CD14-positive monocyte (primary cell): ENCODE measurements around the gene DYDC2. TPM values are rescaled to one million over a fixed set of nuclear protein-coding genes. Genes with fewer than 3 reads are reported as not detected.

Experiments
- DNase-seq, 3 donors: peaks; one replicate each; pipeline ENCODE4 v3.0.0-alpha.2; 2011 to 2022
- H2AFZ ChIP-seq: 2 replicates; pipeline ENCODE4 v1.6.0; 2012; ENCODE audit warnings: mild to moderate bottlenecking, low read depth, low read length, inconsistent platforms; ENCODE audit not compliant: insufficient read depth, poor library complexity, severe bottlenecking
- H3K27ac ChIP-seq, 2 donors: 1 replicate in 1 of 2; 2 replicates in 1 of 2; pipeline ENCODE4 v1.5.1; 2012 to 2013; ENCODE audit warnings: low read length in 2 of 2, control low read depth in 1 of 2, inconsistent platforms in 1 of 2, low read depth in 1 of 2, mild to moderate bottlenecking in 1 of 2
- H3K27me3 ChIP-seq, 2 donors: one replicate each; pipeline versions ENCODE4 v1.6.0 to v1.6.1; 2011 to 2013; ENCODE audit warnings: low read length in 2 of 2; ENCODE audit not compliant: control insufficient read depth in 2 of 2, insufficient read depth in 2 of 2
- H3K36me3 ChIP-seq, 2 donors: replicated peaks in 1 of 2; 1 replicate in 1 of 2; 2 replicates in 1 of 2; pipeline versions ENCODE4 v1.5.1 to v1.6.1; 2012 to 2013; ENCODE audit warnings: low read length in 2 of 2, control low read depth in 1 of 2, inconsistent platforms in 1 of 2, mild to moderate bottlenecking in 1 of 2; ENCODE audit not compliant: insufficient read depth in 2 of 2, control insufficient read depth in 1 of 2
- H3K4me1 ChIP-seq, 2 donors: 1 replicate in 1 of 2; 2 replicates in 1 of 2; pipeline versions ENCODE4 v1.5.1 to v1.6.1; 2012 to 2013; ENCODE audit warnings: low read length in 2 of 2, control low read depth in 1 of 2, inconsistent platforms in 1 of 2, mild to moderate bottlenecking in 1 of 2, moderate library complexity in 1 of 2; ENCODE audit not compliant: insufficient read depth in 2 of 2, control insufficient read depth in 1 of 2
- H3K4me2 ChIP-seq: replicated peaks from 2 replicates; pipeline ENCODE3; 2012; ENCODE audit warnings: low read length, moderate library complexity, mild to moderate bottlenecking; ENCODE audit not compliant: poor library complexity, severe bottlenecking; ENCODE audit errors: extremely low read depth
- H3K4me3 ChIP-seq, 3 experiments: fragments of 200-600 bp in 1 of 3; sonication (generic) in 1 of 3; replicated peaks in 1 of 3; 1 replicate in 2 of 3; 2 replicates in 1 of 3; pipeline ENCODE4 v1.5.1; 2011 to 2013; ENCODE audit warnings: low read length in 3 of 3, mild to moderate bottlenecking in 3 of 3, control low read depth in 2 of 3, low read depth in 2 of 3, inconsistent platforms in 1 of 3, moderate library complexity in 1 of 3
- H3K79me2 ChIP-seq: 2 replicates; pipeline ENCODE4 v1.6.0; 2012; ENCODE audit warnings: mild to moderate bottlenecking, control low read depth, inconsistent platforms, low read length, moderate library complexity; ENCODE audit not compliant: insufficient read depth
- H3K9ac ChIP-seq: 2 replicates; pipeline ENCODE4 v1.6.0; 2017; ENCODE audit warnings: low read length, mild to moderate bottlenecking; ENCODE audit not compliant: insufficient read depth, poor library complexity, severe bottlenecking
- H3K9me3 ChIP-seq, 2 donors: replicated peaks in 1 of 2; 1 replicate in 1 of 2; 2 replicates in 1 of 2; pipeline versions ENCODE4 v1.5.1 to v1.6.1; 2012 to 2013; ENCODE audit warnings: low read length in 2 of 2, control low read depth in 1 of 2; ENCODE audit not compliant: control insufficient read depth in 1 of 2, insufficient read depth in 1 of 2
- H4K20me1 ChIP-seq: 2 replicates; pipeline ENCODE4 v1.6.0; 2012; ENCODE audit warnings: mild to moderate bottlenecking, low read length, control low read depth, moderate library complexity; ENCODE audit not compliant: insufficient read depth
- H3K27ac Mint-ChIP-seq, 7 donors: one replicate each; pipeline ENCODE4 v1.8.0; 2020; ENCODE audit warnings: mild to moderate bottlenecking in 7 of 7, mixed read lengths in 7 of 7, moderate library complexity in 6 of 7, inconsistent platforms in 2 of 7
- H3K27me3 Mint-ChIP-seq, 3 donors: one replicate each; pipeline ENCODE4 v1.8.0; 2021 to 2022; ENCODE audit warnings: low read depth in 3 of 3, mild to moderate bottlenecking in 3 of 3, mixed read lengths in 3 of 3, moderate library complexity in 3 of 3, inconsistent platforms in 1 of 3
- H3K36me3 Mint-ChIP-seq, 2 donors: one replicate each; pipeline ENCODE4 v1.8.0; 2020; ENCODE audit warnings: mixed read lengths in 2 of 2, inconsistent platforms in 1 of 2, mild to moderate bottlenecking in 1 of 2
- H3K4me1 Mint-ChIP-seq: one replicate; pipeline ENCODE4 v1.8.0; 2020; ENCODE audit warnings: mild to moderate bottlenecking, mixed read lengths
- H3K4me3 Mint-ChIP-seq, 2 donors: one replicate each; pipeline ENCODE4 v1.8.0; 2020; ENCODE audit warnings: mild to moderate bottlenecking in 2 of 2, mixed read lengths in 2 of 2, moderate library complexity in 1 of 2
- H3K9me3 Mint-ChIP-seq, 7 donors: one replicate each; pipeline ENCODE4 v1.8.0; 2020 to 2022; ENCODE audit warnings: mixed read lengths in 7 of 7, mild to moderate bottlenecking in 6 of 7, moderate library complexity in 6 of 7, inconsistent platforms in 2 of 7
- WGBS: methylation state at CpG from one replicate; pipeline ENCODE4 v1.1.5; 2013; ENCODE audit warnings: missing lambda C conversion rate; ENCODE audit not compliant: insufficient coverage; 5-methylcytosine and 5-hydroxymethylcytosine counted together
- intact Hi-C, 2 donors: fragments of 100-400 bp; cut with micrococcal nuclease; formaldehyde crosslinking; loops; one replicate each; pipeline versions ENCODE4 v1.15.0 to v1.15.1; 2023
- polyA plus RNA-seq, 3 donors: library from polyadenylated mRNA; depleted of rRNA in 1 of 3; unstranded in 2 of 3; stranded (reverse) in 1 of 3; fragments of 300-500 nt in 2 of 3; fragments of >200 nt in 1 of 3; fragmentation: Illumina TruSeq in 2 of 3; gene quantifications; 1 replicate in 2 of 3; 2 replicates in 1 of 3; pipeline ENCODE4 v1.2.3, GENCODE V29; 2012 to 2021
- TF ChIP-seq, protein P1 (sequence below): fragments of 200-600 bp; IDR thresholded peaks from one replicate; pipeline ENCODE4 v1.8.0; 2022; ENCODE audit warnings: antibody characterized with exemption, mild to moderate bottlenecking

Gene DYDC2
- polyA plus RNA-seq, 3 donors: not detected

DNA sequence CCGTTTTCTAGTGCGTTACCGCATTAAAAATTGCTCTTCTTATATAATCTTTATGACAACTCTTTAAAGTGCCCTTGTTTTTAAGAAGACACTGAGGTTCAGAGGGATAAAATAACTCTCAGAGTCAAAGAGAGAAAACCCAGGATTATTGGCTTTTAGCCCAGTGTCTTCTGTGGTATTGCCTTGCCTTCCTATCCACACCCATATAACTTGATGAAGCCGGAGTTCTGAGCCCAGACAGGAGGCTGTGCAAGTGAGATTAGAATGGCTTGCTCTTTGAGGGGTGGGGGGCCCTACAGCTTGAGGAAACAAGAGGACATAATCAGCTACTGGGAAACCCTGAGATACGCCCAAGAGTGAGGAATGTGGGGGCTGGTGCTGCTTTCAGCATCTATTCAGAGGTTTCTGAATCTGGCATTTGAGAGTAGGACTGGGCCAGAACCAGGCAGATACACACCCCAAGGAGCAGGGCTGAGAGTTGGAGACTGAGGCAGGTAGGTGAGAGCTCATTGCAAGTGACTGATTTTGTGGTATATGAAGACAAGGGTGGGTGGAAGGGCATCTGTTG, 54.1 kb downstream of the DYDC2 start:
- H3K27ac Mint-ChIP-seq: no peak overlapping the region
- H3K36me3 ChIP-seq: no peaks in the 10 kb centered on the region
- no peaks in the 10 kb centered on the region for H3K9me3 ChIP-seq
- H3K27me3 Mint-ChIP-seq: peaks cover 32 to 37% (median 35%) of the 10 kb centered on the region in 3 donors
- H3K9me3 Mint-ChIP-seq: peaks cover 0 to 2% (median 0%) of the 10 kb centered on the region in 7 donors
- peaks cover 0 to 10% of the 10 kb centered on the region in 2 donors for H3K36me3 Mint-ChIP-seq
- no peaks in the 10 kb centered on the region for H3K79me2 ChIP-seq
- no peak overlapping the region for H3K4me3 Mint-ChIP-seq
- TF ChIP-seq, protein P1, sequence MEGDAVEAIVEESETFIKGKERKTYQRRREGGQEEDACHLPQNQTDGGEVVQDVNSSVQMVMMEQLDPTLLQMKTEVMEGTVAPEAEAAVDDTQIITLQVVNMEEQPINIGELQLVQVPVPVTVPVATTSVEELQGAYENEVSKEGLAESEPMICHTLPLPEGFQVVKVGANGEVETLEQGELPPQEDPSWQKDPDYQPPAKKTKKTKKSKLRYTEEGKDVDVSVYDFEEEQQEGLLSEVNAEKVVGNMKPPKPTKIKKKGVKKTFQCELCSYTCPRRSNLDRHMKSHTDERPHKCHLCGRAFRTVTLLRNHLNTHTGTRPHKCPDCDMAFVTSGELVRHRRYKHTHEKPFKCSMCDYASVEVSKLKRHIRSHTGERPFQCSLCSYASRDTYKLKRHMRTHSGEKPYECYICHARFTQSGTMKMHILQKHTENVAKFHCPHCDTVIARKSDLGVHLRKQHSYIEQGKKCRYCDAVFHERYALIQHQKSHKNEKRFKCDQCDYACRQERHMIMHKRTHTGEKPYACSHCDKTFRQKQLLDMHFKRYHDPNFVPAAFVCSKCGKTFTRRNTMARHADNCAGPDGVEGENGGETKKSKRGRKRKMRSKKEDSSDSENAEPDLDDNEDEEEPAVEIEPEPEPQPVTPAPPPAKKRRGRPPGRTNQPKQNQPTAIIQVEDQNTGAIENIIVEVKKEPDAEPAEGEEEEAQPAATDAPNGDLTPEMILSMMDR: no peak
- intact Hi-C loops: no loop called here
- H4K20me1 ChIP-seq: no peaks in the 10 kb centered on the region
- DNase-seq: no peak
- H3K4me3 ChIP-seq: no peak overlapping the region
- H3K4me2 ChIP-seq: no peak overlapping the region
- no peak overlapping the region for H2AFZ ChIP-seq
- H3K27me3 ChIP-seq: peaks cover 0 to 28% of the 10 kb centered on the region in 2 donors
- H3K27ac ChIP-seq: no peak overlapping the region
- H3K4me1 Mint-ChIP-seq: peaks cover 30% of the 10 kb centered on the region
- 91% methylated on average over 1 of the region's 5 CpGs for WGBS
- peaks cover 20 to 32% of the 10 kb centered on the region in 2 donors for H3K4me1 ChIP-seq
- H3K9ac ChIP-seq: no peak overlapping the region

DNA sequence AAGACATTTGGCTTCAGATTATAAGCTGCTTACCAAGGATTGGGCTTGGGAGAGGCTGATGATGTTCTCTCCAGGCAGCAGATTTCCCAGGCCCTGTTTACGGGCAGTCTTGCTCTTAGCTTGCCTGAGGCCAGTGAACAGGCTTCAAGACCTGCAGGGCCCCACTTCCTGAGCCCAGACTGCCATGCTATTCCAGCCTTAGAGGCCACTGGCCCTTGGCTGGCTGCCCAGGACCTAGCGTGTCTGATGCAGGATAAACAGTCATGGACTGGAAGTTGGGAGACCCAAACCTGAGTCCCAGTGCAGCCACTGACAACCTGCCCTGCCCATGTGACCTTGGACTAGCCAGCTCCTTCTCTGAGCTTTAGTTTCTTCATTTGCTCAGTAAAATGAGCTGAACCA, 54.7 kb downstream of the DYDC2 start:
- Histone ChIP-seq H3K4me3 (no peak overlapping the region), H3K9ac (no peak overlapping the region), H3K9me3 (no peaks in the 10 kb centered on the region), H3K27me3 (peaks cover 0 to 28% of the 10 kb centered on the region in 2 donors), H3K4me1 (peaks cover 20 to 32% of the 10 kb centered on the region in 2 donors), H3K4me2 (no peak overlapping the region), H4K20me1 (no peaks in the 10 kb centered on the region), H3K36me3 (no peaks in the 10 kb centered on the region), H2AFZ (no peak overlapping the region), H3K79me2 (no peaks in the 10 kb centered on the region), H3K27ac (no peak overlapping the region)
- TF ChIP-seq, protein P1: no peak
- H3K27me3 Mint-ChIP-seq: peaks cover 30 to 37% (median 35%) of the 10 kb centered on the region in 3 donors
- no peak overlapping the region for H3K4me3 Mint-ChIP-seq
- peaks cover 0 to 10% of the 10 kb centered on the region in 2 donors for H3K36me3 Mint-ChIP-seq
- no peak for DNase-seq
- H3K4me1 Mint-ChIP-seq: peaks cover 30% of the 10 kb centered on the region
- WGBS: 85% methylated on average over 2 of the region's 2 CpGs
- intact Hi-C loops: no loop called here
- H3K27ac Mint-ChIP-seq: no peak overlapping the region
- H3K9me3 Mint-ChIP-seq: peaks cover 0 to 2% (median 0%) of the 10 kb centered on the region in 7 donors
